ENCODE measurements around the gene GPC5.

GRCh38 chr13:91774397-91774796, 376.0 kb downstream of the GPC5 start:
- TF ChIP-seq, protein P1, sequence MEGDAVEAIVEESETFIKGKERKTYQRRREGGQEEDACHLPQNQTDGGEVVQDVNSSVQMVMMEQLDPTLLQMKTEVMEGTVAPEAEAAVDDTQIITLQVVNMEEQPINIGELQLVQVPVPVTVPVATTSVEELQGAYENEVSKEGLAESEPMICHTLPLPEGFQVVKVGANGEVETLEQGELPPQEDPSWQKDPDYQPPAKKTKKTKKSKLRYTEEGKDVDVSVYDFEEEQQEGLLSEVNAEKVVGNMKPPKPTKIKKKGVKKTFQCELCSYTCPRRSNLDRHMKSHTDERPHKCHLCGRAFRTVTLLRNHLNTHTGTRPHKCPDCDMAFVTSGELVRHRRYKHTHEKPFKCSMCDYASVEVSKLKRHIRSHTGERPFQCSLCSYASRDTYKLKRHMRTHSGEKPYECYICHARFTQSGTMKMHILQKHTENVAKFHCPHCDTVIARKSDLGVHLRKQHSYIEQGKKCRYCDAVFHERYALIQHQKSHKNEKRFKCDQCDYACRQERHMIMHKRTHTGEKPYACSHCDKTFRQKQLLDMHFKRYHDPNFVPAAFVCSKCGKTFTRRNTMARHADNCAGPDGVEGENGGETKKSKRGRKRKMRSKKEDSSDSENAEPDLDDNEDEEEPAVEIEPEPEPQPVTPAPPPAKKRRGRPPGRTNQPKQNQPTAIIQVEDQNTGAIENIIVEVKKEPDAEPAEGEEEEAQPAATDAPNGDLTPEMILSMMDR (IDR thresholded peaks at IDR 0.05 in 4 of 5, conservative IDR thresholded peaks at IDR 0.05 in 1 of 5) = no peak
- no peak for TF ChIP-seq POLR2A (IDR thresholded peaks at IDR 0.05)

Measured in gastrocnemius medialis (tissue), 4 donors.